ENCODE data around the gene GARIN5A. TPM values are rescaled to one million over a fixed set of nuclear protein-coding genes. Genes with fewer than 3 reads are reported as not detected.

Gene GARIN5A
- total RNA-seq, 2 experiments from 2014 or later = 0.33 TPM; not detected in 1

DNA sequence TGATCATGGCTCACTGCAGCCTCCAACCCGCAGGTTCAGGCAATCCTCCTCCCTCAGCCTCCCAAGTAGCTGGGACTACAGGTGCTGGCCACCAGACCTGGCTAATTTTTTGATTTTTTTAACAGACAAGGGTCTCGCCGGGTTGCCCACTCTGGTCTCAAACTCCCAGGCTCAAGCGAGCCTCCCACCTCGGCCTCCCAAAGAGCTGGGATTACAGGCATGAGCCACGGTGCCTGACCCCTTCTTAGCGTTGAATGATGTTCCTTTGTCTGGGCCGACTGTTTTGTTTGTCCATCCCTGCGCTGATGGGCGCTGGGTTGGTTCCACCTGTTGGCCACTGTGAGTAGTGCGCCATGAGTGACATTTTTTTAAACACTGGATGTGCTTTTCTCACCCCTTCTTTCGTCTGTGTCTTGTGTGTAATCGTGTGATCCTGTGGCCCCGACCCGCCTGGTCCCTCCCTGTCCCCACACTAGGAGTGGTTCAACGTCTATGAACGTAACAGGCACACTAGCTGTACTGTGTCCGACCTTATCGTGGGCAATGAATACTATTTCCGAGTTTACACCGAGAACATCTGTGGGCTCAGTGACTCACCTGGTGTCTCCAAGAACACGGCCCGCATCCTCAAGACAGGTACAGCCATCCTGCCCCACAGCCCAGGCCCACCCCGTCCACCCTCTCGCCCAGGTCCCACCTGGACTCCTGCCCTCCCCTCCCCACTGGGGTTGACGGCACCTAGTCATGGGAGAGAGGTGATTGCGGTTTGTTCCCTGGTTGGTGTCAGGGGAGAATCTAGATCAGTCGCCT lies 15.4 kb downstream of the GARIN5A start:
- ChIA-PET CTCF (interaction anchor here (0.5 to 2.1 kb wide), 10 partner anchors 11 to 104 kb away, joined by 3 to 20 read pairs (median 4); partner anchors contain the start of genes NR1H2 and POLD1), POLR2A (interaction anchor here (1.1 to 1.8 kb wide), 5 partner anchors 12 to 93 kb away, joined by 3 to 7 read pairs (median 3); partner anchors contain the start of genes JOSD2, MYBPC2 and POLD1)
- H3K4me1 Mint-ChIP-seq = peaks cover 16% of the 10 kb centered on the region
- peak; percentile 74 for DNase-seq
- H3K36me3 Mint-ChIP-seq (ENCODE audit: low read depth) = no peaks in the 10 kb centered on the region
- H3K9me3 Mint-ChIP-seq = no peaks in the 10 kb centered on the region
- peaks cover 16% of the 10 kb centered on the region for H3K27me3 Mint-ChIP-seq
- no peak overlapping the region for H3K27ac Mint-ChIP-seq
- no peak overlapping the region for H3K4me3 Mint-ChIP-seq

DNA sequence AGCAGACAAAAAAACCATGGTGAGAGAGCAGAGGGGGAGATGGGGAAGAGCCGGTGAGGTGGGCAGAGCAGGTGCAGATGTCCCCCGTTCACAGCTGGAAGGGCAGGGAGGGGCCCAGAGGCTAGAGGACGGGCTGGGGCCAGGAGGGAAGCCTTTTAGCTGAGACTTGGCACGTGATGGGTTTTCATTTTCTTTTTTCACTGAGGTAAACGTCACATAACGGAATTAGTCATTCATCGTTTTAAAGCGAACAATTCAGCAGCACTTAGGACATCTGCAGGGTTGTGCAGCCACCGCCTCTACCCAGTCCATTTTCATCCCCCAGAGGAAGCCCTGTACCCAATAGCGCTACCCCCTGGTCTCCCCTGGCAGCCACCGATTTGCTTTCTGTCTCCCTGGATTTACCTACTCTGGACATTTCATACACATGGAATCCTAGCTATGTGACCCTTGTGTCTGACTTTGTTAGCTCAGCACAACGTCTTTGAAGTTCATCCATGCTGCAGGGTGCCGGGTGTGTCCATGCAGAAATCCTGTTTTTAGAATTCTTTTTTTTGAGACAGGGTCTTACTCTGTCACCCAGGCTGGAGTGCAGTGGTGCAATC lies 16.4 kb downstream of the GARIN5A start:
- Mint-ChIP-seq H3K27ac (peak overlapping the region; percentile 19), H3K27me3 (peaks cover 16% of the 10 kb centered on the region), H3K36me3 (ENCODE audit: low read depth) (no peaks in the 10 kb centered on the region), H3K4me3 (no peak overlapping the region), H3K4me1 (peaks cover 16% of the 10 kb centered on the region), H3K9me3 (no peaks in the 10 kb centered on the region)
- POLR2A ChIA-PET = interaction anchor here (0.9 to 1.8 kb wide), 6 partner anchors 13 to 92 kb away, joined by 3 to 7 read pairs (median 4); partner anchors contain the start of genes JOSD2, MYBPC2, NR1H2 and POLD1
- peak; percentile 22 for DNase-seq
- CTCF ChIA-PET = interaction anchor here (0.6 to 2.0 kb wide), 11 partner anchors 10 to 103 kb away, joined by 3 to 20 read pairs (median 3); partner anchors contain the start of genes NR1H2 and POLD1

DNA sequence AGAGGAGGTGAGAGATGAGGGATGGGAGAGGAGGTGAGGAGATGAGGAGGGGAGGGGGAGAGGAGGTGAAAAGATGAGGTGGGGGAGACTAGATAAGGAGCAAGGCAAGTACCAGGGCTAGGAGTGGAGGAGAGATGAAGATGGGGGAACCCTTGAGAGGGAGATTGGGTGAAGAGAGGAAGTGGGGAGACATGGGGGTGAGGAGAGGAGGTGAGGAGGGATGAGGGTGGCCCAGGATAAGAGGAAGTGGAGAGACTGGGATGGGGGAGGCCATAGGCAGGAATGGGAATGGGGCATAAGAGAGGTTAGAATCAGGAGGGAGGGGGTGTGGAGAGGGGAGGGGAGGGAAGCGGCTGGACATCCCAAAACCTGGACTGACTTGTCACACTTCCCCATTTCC lies 17.0 kb downstream of the GARIN5A start:
- Mint-ChIP-seq H3K27ac (no peak overlapping the region), H3K27me3 (peaks cover 16% of the 10 kb centered on the region), H3K9me3 (no peaks in the 10 kb centered on the region), H3K4me1 (peaks cover 16% of the 10 kb centered on the region), H3K4me3 (no peak overlapping the region), H3K36me3 (ENCODE audit: low read depth) (no peaks in the 10 kb centered on the region)
- no peak for DNase-seq
- ChIA-PET CTCF (interaction anchor here (1.0 to 2.0 kb wide), 3 partner anchors 97 to 102 kb away, joined by 3 to 20 read pairs (median 3); no protein-coding TSS in a partner anchor), POLR2A (interaction anchor here (0.9 to 1.6 kb wide), 3 partner anchors 28 to 91 kb away, joined by 4 to 7 read pairs (median 4); partner anchors contain the start of genes MYBPC2 and NR1H2)

DNA sequence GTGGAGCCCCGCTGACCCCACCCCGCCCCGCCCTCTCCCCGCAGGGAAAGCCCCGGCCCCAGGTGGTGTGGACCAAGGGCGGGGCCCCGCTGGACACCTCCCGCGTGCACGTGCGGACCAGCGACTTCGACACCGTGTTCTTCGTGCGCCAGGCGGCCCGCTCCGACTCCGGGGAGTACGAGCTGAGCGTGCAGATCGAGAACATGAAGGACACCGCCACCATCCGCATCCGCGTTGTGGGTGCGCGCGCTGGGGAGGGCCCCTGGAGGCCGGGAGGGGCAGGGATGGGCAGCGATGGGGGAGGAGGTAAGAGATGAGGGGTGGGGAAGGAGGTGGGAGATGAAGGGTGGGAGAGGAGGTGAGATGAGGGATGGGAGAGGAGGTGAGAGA lies 17.6 kb downstream of the GARIN5A start:
- POLR2A ChIA-PET = interaction anchor here (0.6 kb wide), 1 partner anchor 32 kb away, joined by 4 read pairs; no protein-coding TSS in a partner anchor
- H3K9me3 Mint-ChIP-seq = no peaks in the 10 kb centered on the region
- peaks cover 16% of the 10 kb centered on the region for H3K4me1 Mint-ChIP-seq
- H3K27me3 Mint-ChIP-seq = peaks cover 16% of the 10 kb centered on the region
- CTCF ChIA-PET = no interaction called here
- no peak for DNase-seq
- no peak overlapping the region for H3K27ac Mint-ChIP-seq
- H3K4me3 Mint-ChIP-seq = no peak overlapping the region
- no peaks in the 10 kb centered on the region for H3K36me3 Mint-ChIP-seq (ENCODE audit: low read depth)

DNA sequence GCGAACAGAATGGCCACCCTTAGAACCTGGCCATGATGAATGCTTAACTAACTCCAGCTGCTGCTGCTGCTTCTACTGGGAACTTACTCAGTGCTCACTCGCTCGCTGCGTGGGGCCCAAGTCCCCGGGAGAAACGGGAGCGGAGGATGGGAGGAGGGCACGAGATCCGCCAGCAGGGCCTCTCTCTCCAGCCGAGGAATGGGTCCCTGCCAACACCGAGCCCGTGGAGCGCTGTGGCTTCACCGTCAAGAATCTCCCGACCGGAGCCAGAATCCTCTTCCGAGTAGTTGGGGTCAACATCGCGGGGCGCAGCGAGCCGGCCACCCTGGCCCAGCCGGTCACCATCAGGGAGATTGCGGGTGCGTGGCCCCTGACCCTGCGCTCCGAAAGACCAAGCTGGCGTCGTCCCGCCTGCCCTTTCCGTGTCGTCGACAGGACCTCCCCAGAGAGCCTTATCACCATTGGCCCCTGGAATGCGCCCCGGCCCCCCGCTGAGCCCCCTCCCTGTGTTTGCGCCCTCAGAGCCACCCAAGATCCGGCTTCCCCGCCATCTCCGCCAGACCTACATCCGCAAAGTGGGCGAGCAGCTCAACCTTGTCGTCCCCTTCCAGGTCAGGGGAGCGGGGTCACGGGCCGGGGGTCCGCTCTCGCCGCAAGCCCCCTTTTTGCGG lies 18.1 kb downstream of the GARIN5A start:
- H3K27ac Mint-ChIP-seq = no peak overlapping the region
- POLR2A ChIA-PET = interaction anchor here (0.6 kb wide), 1 partner anchor 31 kb away, joined by 4 read pairs; no protein-coding TSS in a partner anchor

DNA sequence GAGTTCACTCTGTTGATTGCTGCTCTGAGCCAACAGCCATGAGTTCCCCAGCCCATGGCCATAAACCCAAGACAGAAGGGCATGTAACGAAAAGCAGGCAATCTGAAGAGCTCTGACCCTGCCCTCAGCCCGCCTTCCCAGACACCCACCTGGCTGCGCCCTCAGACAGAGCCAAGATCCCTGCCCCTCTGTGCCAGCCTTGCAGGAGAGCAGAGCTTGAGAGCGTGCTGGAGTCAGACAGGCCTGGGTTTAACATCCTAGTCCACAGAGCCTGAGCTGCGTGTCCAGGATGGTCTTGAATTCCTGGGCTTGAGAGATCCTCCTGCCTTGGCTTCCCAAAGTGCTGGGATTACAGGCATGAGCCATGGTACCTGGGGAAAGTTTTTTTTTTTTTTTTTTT lies 19.3 kb downstream of the GARIN5A start:
- no peak for DNase-seq
- Mint-ChIP-seq H3K4me3 (no peak overlapping the region), H3K36me3 (ENCODE audit: low read depth) (no peaks in the 10 kb centered on the region), H3K4me1 (peaks cover 16% of the 10 kb centered on the region), H3K9me3 (no peaks in the 10 kb centered on the region), H3K27me3 (peaks cover 15% of the 10 kb centered on the region), H3K27ac (no peak overlapping the region)
- ChIA-PET CTCF (no interaction called here), POLR2A (no interaction called here)

More for the DNA sequence above, 18.1 kb downstream of the GARIN5A start:
- no peak for DNase-seq
- Mint-ChIP-seq H3K9me3 (no peaks in the 10 kb centered on the region), H3K27me3 (peaks cover 16% of the 10 kb centered on the region), H3K4me1 (peaks cover 16% of the 10 kb centered on the region), H3K36me3 (ENCODE audit: low read depth) (no peaks in the 10 kb centered on the region), H3K4me3 (no peak overlapping the region)
- CTCF ChIA-PET = no interaction called here

DNA sequence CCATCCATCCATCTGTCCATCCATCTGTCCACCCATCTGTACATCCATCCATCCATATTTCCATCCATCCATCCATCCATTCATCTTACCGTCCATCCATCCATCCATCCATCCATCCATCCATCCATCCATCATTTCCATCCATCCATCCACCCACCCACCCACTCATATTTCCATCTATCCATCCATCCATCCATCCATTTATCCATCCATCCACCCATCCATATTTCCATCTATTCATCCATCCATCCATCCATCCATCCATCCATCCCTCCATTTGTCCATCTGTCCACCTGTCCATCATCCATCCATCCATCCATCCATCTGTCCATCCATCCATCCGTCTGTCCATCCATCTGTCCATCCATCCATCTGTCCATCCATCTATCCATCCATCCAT lies 20.7 kb downstream of the GARIN5A start:
- POLR2A ChIA-PET = no interaction called here
- peaks cover 11% of the 10 kb centered on the region for H3K4me1 Mint-ChIP-seq
- no peaks in the 10 kb centered on the region for H3K36me3 Mint-ChIP-seq (ENCODE audit: low read depth)
- H3K4me3 Mint-ChIP-seq = no peak overlapping the region
- H3K27ac Mint-ChIP-seq = no peak overlapping the region
- CTCF ChIA-PET = no interaction called here
- H3K27me3 Mint-ChIP-seq = peaks cover 15% of the 10 kb centered on the region
- no peak for DNase-seq
- no peaks in the 10 kb centered on the region for H3K9me3 Mint-ChIP-seq

DNA sequence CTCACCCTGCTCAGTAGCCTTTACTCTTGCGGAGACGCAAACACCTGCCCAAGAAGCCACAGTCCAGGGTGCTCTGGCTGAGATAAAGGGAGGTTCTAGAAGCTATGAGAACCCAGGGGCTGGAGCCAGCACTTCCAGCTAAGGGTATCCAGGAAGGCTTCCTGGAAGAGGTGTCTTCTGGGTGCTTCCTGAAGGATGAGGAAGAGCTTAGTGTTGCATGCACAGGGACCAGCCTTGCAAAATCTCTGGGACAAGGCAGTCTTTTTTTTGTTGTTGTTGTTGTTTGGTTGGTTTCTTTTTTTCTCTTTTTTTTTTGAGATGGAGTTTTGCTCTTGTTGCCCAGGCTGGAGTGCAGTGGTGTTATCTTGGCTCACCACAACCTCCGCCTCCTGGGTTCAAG lies 23.4 kb downstream of the GARIN5A start:
- POLR2A ChIA-PET = no interaction called here
- Mint-ChIP-seq H3K9me3 (no peaks in the 10 kb centered on the region), H3K36me3 (ENCODE audit: low read depth) (no peaks in the 10 kb centered on the region), H3K4me3 (no peak overlapping the region), H3K27ac (no peak overlapping the region), H3K4me1 (no peaks in the 10 kb centered on the region), H3K27me3 (peaks cover 11% of the 10 kb centered on the region)
- no peak for DNase-seq
- CTCF ChIA-PET = no interaction called here

DNA sequence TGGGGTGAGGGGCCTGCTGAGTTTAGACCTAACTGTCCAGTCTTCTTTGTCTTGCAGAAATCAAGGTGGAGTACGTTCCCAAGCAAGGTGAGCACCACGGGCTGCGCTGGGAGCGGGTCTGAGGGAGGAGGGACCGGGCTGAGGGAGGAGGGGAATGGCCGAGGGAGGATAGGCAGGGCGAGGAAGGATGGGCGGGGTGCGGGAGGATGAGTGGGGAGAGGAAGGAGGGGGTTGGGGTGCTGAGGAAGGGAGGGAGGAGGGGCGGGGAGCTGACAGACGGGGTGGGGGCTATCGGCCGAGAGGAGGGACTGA lies 25.5 kb downstream of the GARIN5A start:
- POLR2A ChIA-PET = no interaction called here
- peaks cover 2% of the 10 kb centered on the region for H3K27me3 Mint-ChIP-seq
- no peaks in the 10 kb centered on the region for H3K4me1 Mint-ChIP-seq
- H3K36me3 Mint-ChIP-seq (ENCODE audit: low read depth) = no peaks in the 10 kb centered on the region
- CTCF ChIA-PET = interaction anchor here (1.0 kb wide), 1 partner anchor 10 kb away, joined by 3 read pairs; no protein-coding TSS in a partner anchor
- H3K9me3 Mint-ChIP-seq = no peaks in the 10 kb centered on the region
- H3K27ac Mint-ChIP-seq = no peak overlapping the region
- no peak for DNase-seq
- H3K4me3 Mint-ChIP-seq = no peak overlapping the region

DNA sequence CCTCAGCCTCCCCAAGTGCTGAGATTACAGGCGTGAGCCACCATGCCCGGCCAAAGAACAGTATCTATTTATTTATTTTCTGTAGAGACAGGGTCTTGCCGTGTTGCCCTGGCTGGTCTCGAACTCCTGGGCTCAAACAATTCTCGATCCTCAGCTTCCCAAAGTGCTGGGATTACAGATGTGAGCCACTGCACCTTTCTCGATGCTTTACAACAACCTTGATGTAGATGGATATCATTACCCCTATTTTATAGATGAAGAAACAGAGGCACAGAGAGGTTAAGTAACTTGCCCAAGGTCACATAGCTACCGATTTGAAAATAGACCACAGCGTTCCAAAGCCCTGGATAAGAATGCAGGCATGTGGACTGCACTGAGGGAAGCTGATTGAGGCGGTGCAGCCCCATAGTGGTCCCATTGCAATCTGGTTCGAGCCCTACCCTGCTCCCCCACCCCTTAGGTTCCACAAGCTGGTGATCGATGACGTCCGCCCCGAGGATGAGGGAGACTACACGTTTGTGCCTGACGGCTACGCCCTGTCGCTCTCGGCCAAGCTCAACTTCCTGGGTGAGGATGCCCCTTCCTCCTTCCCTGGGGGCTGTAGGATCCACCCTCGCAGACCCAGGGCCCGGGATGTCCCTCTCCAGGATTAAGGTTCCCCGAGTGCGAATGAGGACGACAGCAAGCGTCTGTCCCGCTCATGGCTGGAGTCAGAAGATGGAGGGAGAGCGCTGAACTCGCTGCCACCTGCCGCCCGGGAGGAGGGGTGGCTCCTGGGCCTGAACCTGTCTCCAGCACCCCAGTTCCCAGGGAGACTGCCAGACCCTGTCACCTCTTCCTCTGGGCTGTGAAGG lies 26.1 kb downstream of the GARIN5A start:
- Mint-ChIP-seq H3K4me3 (no peak overlapping the region), H3K9me3 (no peaks in the 10 kb centered on the region), H3K36me3 (ENCODE audit: low read depth) (no peaks in the 10 kb centered on the region), H3K27ac (no peak overlapping the region), H3K4me1 (no peaks in the 10 kb centered on the region), H3K27me3 (peaks cover 2% of the 10 kb centered on the region)
- CTCF ChIA-PET = interaction anchor here (0.8 to 1.0 kb wide), 2 partner anchors 10 to 106 kb away, joined by 3 read pairs; no protein-coding TSS in a partner anchor
- DNase-seq = no peak
- POLR2A ChIA-PET = no interaction called here

DNA sequence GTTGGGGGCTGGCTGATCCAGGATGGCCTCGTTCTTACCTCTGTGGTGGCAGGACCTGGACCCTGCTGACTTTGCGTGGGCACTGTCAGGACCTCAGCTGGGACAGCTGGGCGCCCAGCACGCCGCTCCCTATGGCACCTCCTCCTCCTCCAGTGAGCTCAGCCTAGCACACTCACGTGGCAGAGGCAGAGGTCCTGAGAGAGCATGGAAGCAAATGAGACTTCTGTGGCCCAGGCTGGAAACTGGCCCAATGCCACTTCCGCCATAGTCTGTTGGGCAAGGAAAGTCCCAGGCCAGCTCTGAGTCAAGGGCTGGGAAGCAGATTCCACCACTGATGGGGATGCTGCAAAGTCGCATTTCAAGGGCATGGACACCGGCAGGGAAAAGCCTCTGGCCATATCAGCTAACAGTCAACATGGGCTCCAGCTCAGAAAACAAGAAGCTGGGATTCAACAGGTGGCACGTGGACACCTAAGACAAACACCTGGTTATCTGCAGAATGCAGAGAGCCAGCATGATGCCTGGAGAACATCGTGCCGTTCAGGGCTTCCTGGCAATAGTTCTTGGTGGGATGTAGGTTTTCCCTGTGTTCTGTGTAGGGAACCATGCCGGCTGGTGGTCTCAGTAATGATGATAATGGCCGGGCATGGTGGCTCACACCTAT lies 27.3 kb downstream of the GARIN5A start:
- no peak overlapping the region for H3K27ac Mint-ChIP-seq
- H3K4me1 Mint-ChIP-seq = no peaks in the 10 kb centered on the region
- DNase-seq = no peak
- H3K4me3 Mint-ChIP-seq = no peak overlapping the region
- peaks cover 2% of the 10 kb centered on the region for H3K27me3 Mint-ChIP-seq
- CTCF ChIA-PET = no interaction called here
- H3K9me3 Mint-ChIP-seq = no peaks in the 10 kb centered on the region
- no peaks in the 10 kb centered on the region for H3K36me3 Mint-ChIP-seq (ENCODE audit: low read depth)
- POLR2A ChIA-PET = no interaction called here

DNA sequence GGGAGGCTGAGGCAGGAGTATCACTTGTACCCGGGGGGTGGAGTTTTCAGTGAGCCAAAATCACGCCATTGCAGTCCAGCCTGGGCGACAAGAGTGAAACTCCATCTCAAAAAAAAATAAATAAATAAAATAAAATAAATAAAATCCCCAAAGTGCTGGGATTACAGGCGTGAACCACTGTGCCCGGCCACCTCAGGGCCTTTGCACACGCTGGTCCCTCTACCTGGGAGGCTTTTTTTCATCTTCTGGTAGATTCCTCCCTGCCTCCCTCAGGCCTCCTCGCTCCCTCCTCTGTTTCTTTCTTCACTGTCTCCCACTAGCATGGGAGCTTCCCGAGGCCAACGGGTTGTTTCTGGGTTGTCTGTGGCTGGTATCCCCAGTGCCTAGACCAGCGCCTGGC lies 28.9 kb downstream of the GARIN5A start:
- Mint-ChIP-seq H3K4me1 (no peaks in the 10 kb centered on the region), H3K36me3 (ENCODE audit: low read depth) (no peaks in the 10 kb centered on the region), H3K27ac (no peak overlapping the region), H3K9me3 (no peaks in the 10 kb centered on the region), H3K27me3 (peaks cover under 1% of the 10 kb centered on the region), H3K4me3 (no peak overlapping the region)
- POLR2A ChIA-PET = no interaction called here
- DNase-seq = no peak
- CTCF ChIA-PET = interaction anchor here (1.4 kb wide), 1 partner anchor 13 kb away, joined by 4 read pairs; no protein-coding TSS in a partner anchor

Data from activated CD4-positive, alpha-beta memory T cell treated with anti-CD3 and anti-CD28 coated beads, Interleukin-2, amount 10 ng/mL, durations not matched to agents 7 days and 5 days (primary cell).